DND-41 (cell line): ENCODE measurements around the gene GANAB.

ENCODE experiments used
- ATAC-seq: fragments of 200-7000 bp; cut with Tn5 transposase; 3 replicates; pipeline ENCODE4 v1.9.1; 2021; ENCODE audit warnings: low read depth; ENCODE audit not compliant: insufficient read depth
- DNase-seq: peaks from one replicate; pipeline ENCODE4 v3.0.0-alpha.2; 2020
- H2AFZ ChIP-seq: 2 replicates; pipeline ENCODE4 v1.6.0; 2012; ENCODE audit warnings: low read depth, low read length
- H3K27ac ChIP-seq: 2 replicates; pipeline ENCODE4 v1.5.1; 2012; ENCODE audit warnings: low read length, inconsistent platforms
- H3K27me3 ChIP-seq: fragments of 200-600 bp; sonication (generic); 2 replicates; pipeline ENCODE4 v1.6.0; 2012; ENCODE audit warnings: low read length, mild to moderate bottlenecking, inconsistent platforms; ENCODE audit not compliant: insufficient read depth, poor library complexity
- H3K36me3 ChIP-seq: 2 replicates; pipeline ENCODE4 v1.5.1; 2012; ENCODE audit warnings: low read length, inconsistent platforms; ENCODE audit not compliant: insufficient read depth
- H3K4me1 ChIP-seq: 2 replicates; pipeline ENCODE4 v1.5.1; 2012; ENCODE audit warnings: mild to moderate bottlenecking, low read length; ENCODE audit not compliant: insufficient read depth
- H3K4me2 ChIP-seq: 2 replicates; pipeline ENCODE4 v1.6.0; 2012; ENCODE audit warnings: mild to moderate bottlenecking, moderate library complexity, low read length, inconsistent platforms; ENCODE audit not compliant: insufficient read depth
- H3K4me3 ChIP-seq, 2 experiments: fragments of 200-600 bp in 1 of 2; shearing (Covaris generic) in 1 of 2; 2 replicates each; pipeline ENCODE4 v1.5.1; 2012 to 2016; ENCODE audit warnings: inconsistent platforms in 2 of 2, low read length in 2 of 2, mild to moderate bottlenecking in 2 of 2, low read depth in 1 of 2, moderate library complexity in 1 of 2
- H3K79me2 ChIP-seq: 2 replicates; pipeline ENCODE4 v1.6.0; 2012; ENCODE audit warnings: low read length, inconsistent platforms; ENCODE audit not compliant: insufficient read depth
- H3K9ac ChIP-seq: 2 replicates; pipeline ENCODE4 v1.6.0; 2012; ENCODE audit warnings: low read depth, mild to moderate bottlenecking, inconsistent platforms, low read length, moderate library complexity
- H3K9me3 ChIP-seq: 2 replicates; pipeline ENCODE4 v1.5.1; 2012; ENCODE audit warnings: low read length, moderate library complexity, mild to moderate bottlenecking, inconsistent platforms; ENCODE audit not compliant: insufficient read depth, severe bottlenecking
- H4K20me1 ChIP-seq: 2 replicates; pipeline ENCODE4 v1.6.0; 2012; ENCODE audit warnings: low read length; ENCODE audit not compliant: insufficient read depth
- CTCF ChIP-seq: IDR thresholded peaks from 2 replicates; pipeline ENCODE4 v1.5.1; 2012; ENCODE audit warnings: borderline replicate concordance, low read length, moderate library complexity, mild to moderate bottlenecking; ENCODE audit not compliant: poor library complexity, severe bottlenecking; ENCODE audit errors: extremely low read depth
- EZH2 ChIP-seq: IDR thresholded peaks from 3 replicates; pipeline ENCODE4 v1.6.1; 2012; ENCODE audit warnings: borderline replicate concordance, low read depth, mild to moderate bottlenecking, moderate library complexity, low read length, inconsistent platforms; ENCODE audit not compliant: severe bottlenecking

Gene GANAB

GRCh38 chr11:62603072-62603408 lies 43.4 kb downstream of the GANAB start:
- no peak overlapping the region for H2AFZ ChIP-seq

GRCh38 chr11:62602141-62603071 lies 44.0 kb downstream of the GANAB start:
- H2AFZ ChIP-seq: peak overlapping the region; percentile 86
- DNase-seq (no peak), ATAC-seq (no peak)
- TF ChIP-seq EZH2 (no peak), CTCF (no peak)
- H3K4me1 ChIP-seq: peaks cover 40% of the 10 kb centered on the region
- H3K36me3 ChIP-seq: peaks cover 57% of the 10 kb centered on the region
- H3K27ac ChIP-seq: peak overlapping the region; percentile 57
- H3K79me2 ChIP-seq: peaks cover 40% of the 10 kb centered on the region
- H3K4me3 ChIP-seq: peak overlapping the region in 1 of 2 experiments; percentile 69; a peak in 3 of 4 replicates
- H4K20me1 ChIP-seq: peaks cover 28% of the 10 kb centered on the region
- peak overlapping the region; percentile 96 for H3K4me2 ChIP-seq
- no peaks in the 10 kb centered on the region for H3K27me3 ChIP-seq
- H3K9ac ChIP-seq: peak overlapping the region; percentile 97
- no peaks in the 10 kb centered on the region for H3K9me3 ChIP-seq

More at GRCh38 chr11:62603072-62603408, 43.4 kb downstream of the GANAB start:
- Histone ChIP-seq H3K9me3 (no peaks in the 10 kb centered on the region), H3K27me3 (no peaks in the 10 kb centered on the region), H3K36me3 (peaks cover 51% of the 10 kb centered on the region), H3K4me2 (no peak overlapping the region), H3K9ac (no peak overlapping the region), H3K27ac (no peak overlapping the region), H3K79me2 (peaks cover 34% of the 10 kb centered on the region), H3K4me3 (no peak overlapping the region), H3K4me1 (peaks cover 35% of the 10 kb centered on the region), H4K20me1 (peaks cover 22% of the 10 kb centered on the region)
- ATAC-seq (no peak), DNase-seq (no peak)
- TF ChIP-seq EZH2: no peak
- TF ChIP-seq CTCF: no peak

DNA sequence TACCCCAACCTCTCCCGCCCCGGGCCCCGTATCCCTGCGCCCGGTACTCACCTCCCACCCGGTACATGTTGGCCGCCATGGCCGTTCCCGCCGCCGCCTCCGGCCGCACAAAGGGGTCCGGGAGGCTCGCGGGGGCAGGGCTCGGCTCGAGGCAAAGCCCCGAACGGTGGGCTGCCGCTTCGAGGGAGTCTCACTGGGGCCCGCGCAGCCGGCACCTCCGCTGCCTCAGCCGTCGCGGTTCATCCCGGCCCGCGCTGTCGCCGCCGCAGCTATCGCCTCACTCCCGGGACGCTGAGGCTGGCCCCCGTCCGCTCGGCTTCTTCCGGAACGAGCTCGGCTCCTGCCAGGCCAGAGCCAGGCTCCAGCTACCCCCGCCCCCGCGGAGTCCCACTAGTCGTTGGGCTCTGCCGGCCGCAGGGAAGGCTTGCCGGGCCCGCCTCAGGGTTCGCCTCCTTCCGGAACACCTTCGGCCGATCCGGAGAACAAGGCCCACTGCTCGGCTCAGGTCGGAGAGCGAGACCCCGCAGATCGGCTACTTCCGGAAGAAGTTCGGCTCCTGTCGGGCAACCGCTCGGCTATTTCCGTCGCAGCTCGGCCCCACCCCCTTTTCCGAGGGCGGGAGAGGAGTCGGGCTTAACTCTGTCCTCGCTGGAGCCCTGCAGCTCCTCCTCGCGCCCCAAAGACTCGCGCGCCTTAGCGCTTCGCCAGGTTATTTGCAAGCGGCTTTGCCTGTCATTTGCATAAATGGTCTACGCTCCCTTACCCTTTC lies 44.9 kb downstream of the GANAB start, which contains the start of gene MTA2:
MTA2 (minus strand) TSS at position 494 of the 769 bp plus-strand sequence; CDS start at position 79, 415 bp downstream.
- H3K4me1 ChIP-seq: peaks cover 42% of the 10 kb centered on the region
- H3K79me2 ChIP-seq: peaks cover 46% of the 10 kb centered on the region
- H3K4me3 ChIP-seq: peak within 1 kb of the TSS; percentile 69
- H3K27me3 ChIP-seq: no peaks in the 10 kb centered on the region
- H3K36me3 ChIP-seq: peaks cover 64% of the 10 kb centered on the region
- DNase-seq: peak; percentile 100
- peak within 1 kb of the TSS; percentile 86 for H2AFZ ChIP-seq
- ATAC-seq: peak; percentile 85
- TF ChIP-seq EZH2 (no peak), CTCF (no peak)
- H4K20me1 ChIP-seq: peaks cover 29% of the 10 kb centered on the region
- no peaks in the 10 kb centered on the region for H3K9me3 ChIP-seq
- peak within 1 kb of the TSS; percentile 92 for H3K27ac ChIP-seq
- H3K4me2 ChIP-seq: peak within 1 kb of the TSS; percentile 96
- H3K9ac ChIP-seq: peak within 1 kb of the TSS; percentile 97
